Right atrium auricular region (tissue), 2 donors: ENCODE results near the gene MLXIP. TPM values are rescaled to one million over a fixed set of nuclear protein-coding genes. Genes with fewer than 3 reads are reported as not detected.

Experiments used
- DNase-seq: peaks from one replicate; pipeline ENCODE4 v3.0.0-alpha.2; 2019; ENCODE audit warnings: low spot score
- H3K27ac ChIP-seq, 2 donors: fragments of 200-600 bp; sonication (generic); 1 replicate in 1 of 2; 2 replicates in 1 of 2; pipeline ENCODE4 v1.5.1; 2016 to 2019
- H3K27me3 ChIP-seq, 2 donors: fragments of 200-600 bp; sonication (generic); one replicate each; pipeline versions ENCODE4 v1.5.1 to v1.6.0; 2017 to 2019
- H3K36me3 ChIP-seq: fragments of 200-600 bp; sonication (generic); one replicate; pipeline ENCODE4 v1.5.1; 2016
- H3K4me1 ChIP-seq, 2 donors: fragments of 200-600 bp; sonication (generic); one replicate each; pipeline versions ENCODE4 v1.5.1 to v1.6.0; 2017 to 2019
- H3K4me3 ChIP-seq, 2 donors: fragments of 200-600 bp; sonication (generic); 1 replicate in 1 of 2; 2 replicates in 1 of 2; pipeline ENCODE4 v1.5.1; 2017 to 2019; ENCODE audit warnings: mild to moderate bottlenecking in 1 of 2, moderate library complexity in 1 of 2
- H3K9me3 ChIP-seq, 2 donors: fragments of 200-600 bp; sonication (generic); one replicate each; pipeline ENCODE4 v1.5.1; 2019
- CTCF ChIP-seq, 2 donors: fragments of 200-600 bp; sonication (generic); IDR thresholded peaks; one replicate each; pipeline ENCODE4 v1.5.1; 2019; ENCODE audit warnings: antibody characterized with exemption in 2 of 2
- total RNA-seq, 2 donors: library from RNA; depleted of rRNA; stranded (reverse); fragments of >200 nt; gene quantifications; one replicate each; pipeline ENCODE4 v1.1.0, GENCODE V29; 2016

The MLXIP gene
- total RNA-seq, 2 donors from 2014 or later = 14.2 to 24.1 TPM

GRCh38 chr12:122121745-122122144 lies 43.2 kb downstream of the MLXIP start:
- Histone ChIP-seq H3K36me3 (no peaks in the 10 kb centered on the region), H3K9me3 (no peaks in the 10 kb centered on the region), H3K4me3 (no peak overlapping the region), H3K4me1 (peaks cover 0 to 47% of the 10 kb centered on the region in 2 donors), H3K27ac (no peak overlapping the region), H3K27me3 (no peaks in the 10 kb centered on the region)
- TF ChIP-seq CTCF (IDR thresholded peaks at IDR 0.05) = no peak
- no peak for DNase-seq

GRCh38 chr12:122123051-122123760 lies 44.6 kb downstream of the MLXIP start:
- no peak overlapping the region for H3K4me3 ChIP-seq
- H3K27me3 ChIP-seq = no peaks in the 10 kb centered on the region
- DNase-seq = peak; percentile 82
- peaks cover 9% of the 10 kb centered on the region for H3K36me3 ChIP-seq
- no peaks in the 10 kb centered on the region for H3K9me3 ChIP-seq
- TF ChIP-seq CTCF (IDR thresholded peaks at IDR 0.05) = peak; percentile 49 to 83
- peak overlapping the region in 1 of 2 donors; percentile 31 for H3K27ac ChIP-seq
- peaks cover 0 to 52% of the 10 kb centered on the region in 2 donors for H3K4me1 ChIP-seq

DNA sequence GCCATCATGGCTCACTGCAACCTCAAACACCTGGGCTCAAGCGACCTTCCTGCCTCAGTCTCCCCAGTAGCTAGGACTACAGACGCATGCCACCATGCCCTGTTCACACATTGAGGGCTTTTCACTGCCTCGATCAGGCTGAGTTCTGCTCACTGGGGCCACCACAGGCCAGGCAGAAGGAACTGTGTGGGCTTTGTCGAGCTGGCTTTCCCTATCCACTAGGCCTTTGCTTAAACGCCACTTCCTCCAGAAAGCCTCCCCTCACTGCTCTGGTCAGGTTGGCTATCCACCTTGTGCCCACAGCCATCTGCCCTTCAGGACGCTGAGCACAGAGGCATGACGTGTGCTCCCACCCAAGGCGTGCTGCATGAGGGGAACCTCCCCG lies 45.2 kb downstream of the MLXIP start:
- peaks cover 0 to 52% of the 10 kb centered on the region in 2 donors for H3K4me1 ChIP-seq
- peaks cover 15% of the 10 kb centered on the region for H3K36me3 ChIP-seq
- TF ChIP-seq CTCF (IDR thresholded peaks at IDR 0.05) = no peak
- DNase-seq = no peak
- no peaks in the 10 kb centered on the region for H3K9me3 ChIP-seq
- H3K27ac ChIP-seq = peak overlapping the region in 1 of 2 donors; percentile 31
- H3K27me3 ChIP-seq = no peaks in the 10 kb centered on the region
- no peak overlapping the region for H3K4me3 ChIP-seq

GRCh38 chr12:122124370-122124769 lies 45.8 kb downstream of the MLXIP start:
- Histone ChIP-seq H3K9me3 (no peaks in the 10 kb centered on the region), H3K4me1 (peaks cover 0 to 52% of the 10 kb centered on the region in 2 donors), H3K27ac (no peak overlapping the region), H3K27me3 (no peaks in the 10 kb centered on the region), H3K4me3 (no peak overlapping the region), H3K36me3 (peaks cover 21% of the 10 kb centered on the region)
- no peak for DNase-seq
- no peak for TF ChIP-seq CTCF (IDR thresholded peaks at IDR 0.05)

DNA sequence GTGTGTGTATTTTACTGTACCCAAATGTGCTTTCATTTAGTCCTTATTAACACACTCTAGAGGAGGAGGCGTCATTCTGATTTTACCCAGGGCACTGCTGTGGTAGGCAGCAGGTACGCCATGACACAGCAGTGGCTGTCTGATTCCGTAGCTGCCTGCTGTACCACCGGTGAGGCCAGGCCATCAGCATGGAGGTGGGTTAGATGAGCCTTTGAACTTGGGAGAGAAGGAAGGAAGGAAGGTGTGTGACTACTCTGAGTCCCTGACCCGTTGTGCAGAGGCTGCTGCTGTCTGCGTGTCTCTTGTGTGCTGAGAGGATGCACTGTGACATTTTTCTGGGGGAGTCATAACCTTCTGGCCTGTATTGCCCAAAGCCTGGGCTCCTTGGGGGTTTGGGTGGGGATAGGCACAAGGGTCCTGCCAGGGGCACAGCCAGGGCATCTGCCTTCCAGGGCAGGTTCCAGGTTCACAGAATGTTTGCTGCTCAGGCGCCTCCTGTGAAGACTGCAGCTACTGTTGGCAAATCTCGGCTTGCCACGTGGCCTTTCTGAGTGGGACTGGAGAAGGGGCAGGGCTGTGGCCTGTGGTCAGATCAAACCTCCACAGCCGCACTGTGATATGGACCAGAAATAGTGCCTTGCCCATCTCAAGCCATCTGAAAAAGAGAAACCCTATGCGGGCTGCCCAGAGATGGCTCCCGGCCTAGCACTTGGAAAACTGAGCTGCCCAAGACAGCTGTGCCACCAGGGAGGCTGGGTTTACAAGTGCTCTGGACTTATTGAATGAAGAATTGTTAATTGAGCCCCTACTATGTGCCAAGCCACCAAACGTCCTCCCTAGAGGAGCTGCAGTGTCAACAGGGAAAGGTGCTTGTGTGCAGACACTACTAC lies 47.1 kb downstream of the MLXIP start:
- no peak for TF ChIP-seq CTCF (IDR thresholded peaks at IDR 0.05)
- DNase-seq = no peak
- peaks cover 0 to 52% of the 10 kb centered on the region in 2 donors for H3K4me1 ChIP-seq
- H3K9me3 ChIP-seq = no peaks in the 10 kb centered on the region
- peaks cover 34% of the 10 kb centered on the region for H3K36me3 ChIP-seq
- no peaks in the 10 kb centered on the region for H3K27me3 ChIP-seq
- no peak overlapping the region for H3K4me3 ChIP-seq
- no peak overlapping the region for H3K27ac ChIP-seq
